ENCODE data around the gene ANKRD66.

- no peak for TF ChIP-seq POLR2A (IDR thresholded peaks at IDR 0.05; ENCODE audit: low read depth, low read length)
- no peak for TF ChIP-seq SMC3 (IDR thresholded peaks at IDR 0.05; ENCODE audit: low read depth, low read length)
- TF ChIP-seq, protein P1, sequence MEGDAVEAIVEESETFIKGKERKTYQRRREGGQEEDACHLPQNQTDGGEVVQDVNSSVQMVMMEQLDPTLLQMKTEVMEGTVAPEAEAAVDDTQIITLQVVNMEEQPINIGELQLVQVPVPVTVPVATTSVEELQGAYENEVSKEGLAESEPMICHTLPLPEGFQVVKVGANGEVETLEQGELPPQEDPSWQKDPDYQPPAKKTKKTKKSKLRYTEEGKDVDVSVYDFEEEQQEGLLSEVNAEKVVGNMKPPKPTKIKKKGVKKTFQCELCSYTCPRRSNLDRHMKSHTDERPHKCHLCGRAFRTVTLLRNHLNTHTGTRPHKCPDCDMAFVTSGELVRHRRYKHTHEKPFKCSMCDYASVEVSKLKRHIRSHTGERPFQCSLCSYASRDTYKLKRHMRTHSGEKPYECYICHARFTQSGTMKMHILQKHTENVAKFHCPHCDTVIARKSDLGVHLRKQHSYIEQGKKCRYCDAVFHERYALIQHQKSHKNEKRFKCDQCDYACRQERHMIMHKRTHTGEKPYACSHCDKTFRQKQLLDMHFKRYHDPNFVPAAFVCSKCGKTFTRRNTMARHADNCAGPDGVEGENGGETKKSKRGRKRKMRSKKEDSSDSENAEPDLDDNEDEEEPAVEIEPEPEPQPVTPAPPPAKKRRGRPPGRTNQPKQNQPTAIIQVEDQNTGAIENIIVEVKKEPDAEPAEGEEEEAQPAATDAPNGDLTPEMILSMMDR (conservative IDR thresholded peaks at IDR 0.05; ENCODE audit: low read depth, low read length): no peak
- TF ChIP-seq, protein P2, sequence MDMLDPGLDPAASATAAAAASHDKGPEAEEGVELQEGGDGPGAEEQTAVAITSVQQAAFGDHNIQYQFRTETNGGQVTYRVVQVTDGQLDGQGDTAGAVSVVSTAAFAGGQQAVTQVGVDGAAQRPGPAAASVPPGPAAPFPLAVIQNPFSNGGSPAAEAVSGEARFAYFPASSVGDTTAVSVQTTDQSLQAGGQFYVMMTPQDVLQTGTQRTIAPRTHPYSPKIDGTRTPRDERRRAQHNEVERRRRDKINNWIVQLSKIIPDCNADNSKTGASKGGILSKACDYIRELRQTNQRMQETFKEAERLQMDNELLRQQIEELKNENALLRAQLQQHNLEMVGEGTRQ (IDR thresholded peaks at IDR 0.05; ENCODE audit: low read depth, low read length): no peak
- TF ChIP-seq MAFK (IDR thresholded peaks at IDR 0.05; ENCODE audit: low read depth, low read length): no peak
- TF ChIP-seq RCOR1 (IDR thresholded peaks at IDR 0.05; ENCODE audit: insufficient replicate concordance, low read length): no peak
- no peak for TF ChIP-seq RAD21 (IDR thresholded peaks at IDR 0.05; ENCODE audit: low read length)
- TF ChIP-seq BHLHE40 (IDR thresholded peaks at IDR 0.05; ENCODE audit: low read depth, low read length): no peak
- no peak for TF ChIP-seq ELK1 (IDR thresholded peaks at IDR 0.05; ENCODE audit: borderline replicate concordance, low read depth, low read length)
- TF ChIP-seq RFX5 (IDR thresholded peaks at IDR 0.05; ENCODE audit: low read depth, low read length): no peak
- TF ChIP-seq MAZ (IDR thresholded peaks at IDR 0.05; ENCODE audit: borderline replicate concordance, low read depth, low read length): no peak
- TF ChIP-seq CHD1 (IDR thresholded peaks at IDR 0.05; ENCODE audit: low read depth, low read length): no peak
Measured at GRCh38 chr6:46704562-46704961, 42.2 kb upstream of the ANKRD66 start.
